GM19324 (cell line): Measurements from ENCODE around the gene BICDL2.
"Not testable (repeated sequence)": the region's sequence is repeated elsewhere in the genome, so short reads cannot be mapped to it uniquely, and the experiment has no call there.

Experiments
- ATAC-seq: cut with Tn5 transposase; IDR thresholded peaks from one replicate; pipeline ENCODE4 v1.9.1; 2021; ENCODE audit warnings: mild to moderate bottlenecking, moderate library complexity; ENCODE audit not compliant: unreplicated experiment, low FRiP score

BICDL2 gene

GRCh38 chr16:3036726-3037315 lies at the start of gene BICDL2:
BICDL2 (minus strand) TSS chr16:3036944; CDS start chr16:3035496, 1,448 bp downstream.
- no peak for ATAC-seq

GRCh38 chr16:3085868-3086595 lies 49.3 kb upstream of the BICDL2 start:
- no peak for ATAC-seq

GRCh38 chr16:3084969-3085670 lies 48.4 kb upstream of the BICDL2 start:
- no peak for ATAC-seq

GRCh38 chr16:3084491-3084890 lies 47.7 kb upstream of the BICDL2 start:
- no peak for ATAC-seq

- not testable (repeated sequence) for ATAC-seq
Observed at GRCh38 chr16:3083408-3083807, 46.7 kb upstream of the BICDL2 start.

- ATAC-seq = not testable (repeated sequence)
Observed at GRCh38 chr16:3081957-3082356, 45.2 kb upstream of the BICDL2 start.

GRCh38 chr16:3080024-3080423 lies 43.3 kb upstream of the BICDL2 start:
- ATAC-seq = no peak

GRCh38 chr16:3076577-3076976 lies 39.8 kb upstream of the BICDL2 start:
- ATAC-seq = no peak

- ATAC-seq = not testable (repeated sequence)
Observed at GRCh38 chr16:3075946-3076345, 39.2 kb upstream of the BICDL2 start.

GRCh38 chr16:3075523-3075915 lies 38.8 kb upstream of the BICDL2 start:
- no peak for ATAC-seq

- ATAC-seq = no peak
Observed at GRCh38 chr16:3074860-3075522, 38.2 kb upstream of the BICDL2 start.

GRCh38 chr16:3073448-3073847 lies 36.7 kb upstream of the BICDL2 start:
- ATAC-seq = no peak

GRCh38 chr16:3072576-3073263 lies 36.0 kb upstream of the BICDL2 start:
- ATAC-seq = not testable (repeated sequence)

- not testable (repeated sequence) for ATAC-seq
Observed at GRCh38 chr16:3072148-3072547, 35.4 kb upstream of the BICDL2 start.

- no peak for ATAC-seq
Observed at GRCh38 chr16:3071655-3072054, 34.9 kb upstream of the BICDL2 start.

GRCh38 chr16:3070608-3071111 lies 33.9 kb upstream of the BICDL2 start:
- ATAC-seq = no peak

GRCh38 chr16:3069146-3069545 lies 32.4 kb upstream of the BICDL2 start:
- ATAC-seq = not testable (repeated sequence)

GRCh38 chr16:3068487-3068886 lies 31.7 kb upstream of the BICDL2 start:
- no peak for ATAC-seq

- no peak for ATAC-seq
Observed at GRCh38 chr16:3066440-3066748, 29.6 kb upstream of the BICDL2 start.

GRCh38 chr16:3065742-3066439 lies 29.1 kb upstream of the BICDL2 start:
- ATAC-seq = no peak
